Stimulated activated naive CD4-positive, alpha-beta T cell treated with Interleukin-2 at 50 U/mL for 16 hours (primary cell): ENCODE results near the gene ZNF786.
"Not testable (repeated sequence)": the region's sequence is repeated elsewhere in the genome, so short reads cannot be mapped to it uniquely, and the experiment has no call there.

Source experiments
- DNase-seq: peaks from one replicate; lab custom pipeline; 2025; lab: John Stamatoyannopoulos, UW

ZNF786 gene

DNA sequence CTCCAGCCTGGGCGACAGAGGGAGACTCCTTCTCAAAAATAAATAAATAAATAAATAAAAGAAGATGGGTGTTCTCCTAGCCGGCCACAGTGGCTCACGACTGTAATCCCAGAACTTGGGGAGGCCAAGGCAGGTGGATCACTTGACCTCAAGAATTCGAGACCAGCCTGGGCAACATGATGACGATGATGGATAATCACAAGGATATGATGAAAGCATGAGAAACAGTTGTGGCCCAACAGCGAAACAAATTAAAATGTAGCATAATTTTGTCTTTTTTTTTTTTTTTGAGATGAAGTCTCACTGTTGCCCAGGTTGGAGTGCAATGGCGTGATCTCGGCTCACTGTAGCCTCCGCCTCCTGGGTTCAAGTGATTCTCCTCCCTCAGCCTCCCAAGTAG, 12.9 kb downstream of the ZNF786 start:
- DNase-seq, result no peak

DNA sequence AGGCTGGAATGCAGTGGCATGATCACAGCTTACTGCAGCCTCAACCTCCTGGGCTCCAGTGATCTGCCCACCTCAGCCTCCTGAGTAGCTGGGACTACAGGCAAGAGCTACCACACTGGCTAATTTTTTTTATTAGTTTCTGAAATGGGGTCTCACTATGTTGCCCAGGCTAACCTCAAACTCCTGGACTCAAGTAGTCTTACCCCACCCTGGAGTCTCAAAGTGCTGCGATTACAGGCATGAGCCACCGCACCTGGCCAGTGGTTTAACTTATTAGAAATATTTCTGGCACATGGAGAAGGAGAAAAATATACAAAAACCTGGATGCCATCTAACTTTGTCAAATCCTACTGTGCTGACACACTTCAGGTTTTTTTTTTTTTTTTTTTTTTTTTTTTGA, 15.2 kb downstream of the ZNF786 start:
- no peak for DNase-seq

DNA sequence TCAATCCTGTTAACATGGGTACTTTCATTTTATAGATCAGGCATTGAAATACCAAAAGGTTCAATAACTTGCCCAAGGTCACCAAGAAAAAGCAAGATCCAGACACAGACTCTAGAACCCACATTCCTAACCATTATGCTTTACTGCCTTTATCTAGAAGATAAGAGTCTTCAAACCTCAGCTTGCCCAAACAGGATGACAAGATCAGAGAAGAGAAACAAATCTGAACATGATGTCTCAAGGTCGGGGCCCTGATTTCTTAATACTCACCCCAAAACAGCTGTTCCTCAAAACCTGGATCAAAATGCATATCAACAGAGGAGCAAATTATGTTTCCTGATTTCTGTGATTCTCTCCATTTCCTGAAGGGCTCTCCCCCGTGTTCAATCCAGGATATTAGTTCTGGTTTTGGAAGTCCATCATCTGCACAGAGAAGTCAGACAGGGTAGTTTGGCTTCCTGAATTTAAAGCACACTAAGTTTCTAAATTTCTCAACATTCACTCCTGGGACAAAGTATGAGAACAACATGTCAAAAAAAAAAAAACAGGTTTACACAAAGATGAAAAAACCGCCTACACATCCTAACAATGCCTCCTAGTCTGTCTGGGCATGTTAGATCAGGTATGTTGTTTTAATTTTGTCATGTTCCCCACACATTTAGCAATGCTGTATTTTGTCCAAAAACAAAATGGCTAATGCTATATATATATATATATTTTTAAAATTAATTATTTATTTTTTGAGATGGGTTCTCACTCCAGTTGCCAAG, 16.2 kb downstream of the ZNF786 start:
- DNase-seq, result no peak

DNA sequence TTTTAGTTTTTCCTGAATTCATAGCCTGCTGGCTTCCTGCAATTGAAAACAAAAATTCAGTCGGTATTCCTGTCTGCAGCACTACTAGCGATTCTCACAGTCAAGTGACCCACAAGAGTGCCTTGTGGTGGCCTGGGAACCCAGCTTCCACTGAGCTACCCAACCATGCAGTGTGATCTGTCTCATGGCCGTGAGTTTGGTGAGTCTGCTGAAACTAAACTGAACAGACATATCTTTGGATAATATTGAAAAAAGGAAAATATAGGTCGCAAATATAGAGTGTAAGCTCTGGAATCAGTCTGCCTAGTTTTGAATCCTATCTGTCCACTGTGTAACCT, 18.1 kb downstream of the ZNF786 start:
- no peak for DNase-seq

DNA sequence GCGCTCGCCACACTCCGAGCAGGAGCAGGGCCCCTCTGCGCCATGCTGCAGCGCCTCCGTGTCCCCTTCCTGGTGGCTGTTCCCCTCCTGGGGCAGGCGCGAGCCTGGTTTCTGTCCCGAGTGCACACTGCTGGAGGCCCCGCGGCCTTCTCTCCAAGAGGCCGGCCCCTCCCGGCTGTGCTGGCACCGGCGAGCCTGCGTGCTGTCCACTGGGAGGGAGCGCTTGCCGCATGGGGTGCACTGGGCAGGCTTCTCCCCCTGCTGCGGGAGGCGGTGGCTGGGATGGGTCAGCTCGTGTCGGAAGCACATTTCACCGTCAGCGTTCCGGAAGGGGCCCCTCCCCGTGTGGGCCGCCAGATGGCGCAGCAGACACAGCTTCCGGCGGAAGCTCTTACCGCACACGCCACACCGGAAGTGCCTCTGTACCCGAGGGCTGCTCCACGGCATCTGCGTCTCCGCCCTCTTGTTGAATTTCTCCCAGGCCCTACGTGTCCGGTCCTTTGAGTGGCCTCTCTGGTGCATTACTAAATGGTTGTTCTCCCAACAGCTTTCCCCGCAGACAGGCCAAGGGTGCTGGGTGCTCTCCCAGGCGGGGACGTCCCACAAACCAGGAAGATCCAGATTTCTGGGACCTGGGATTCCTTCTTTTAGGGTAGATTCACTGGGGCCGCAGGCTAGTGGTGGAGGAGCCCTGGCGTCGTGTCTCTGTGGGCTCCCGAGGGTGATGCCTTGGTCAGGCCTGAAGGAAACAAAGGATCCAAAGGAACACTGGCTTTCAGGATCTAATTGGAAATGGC, 18.7 kb downstream of the ZNF786 start:
- peak; percentile 21 for DNase-seq

DNA sequence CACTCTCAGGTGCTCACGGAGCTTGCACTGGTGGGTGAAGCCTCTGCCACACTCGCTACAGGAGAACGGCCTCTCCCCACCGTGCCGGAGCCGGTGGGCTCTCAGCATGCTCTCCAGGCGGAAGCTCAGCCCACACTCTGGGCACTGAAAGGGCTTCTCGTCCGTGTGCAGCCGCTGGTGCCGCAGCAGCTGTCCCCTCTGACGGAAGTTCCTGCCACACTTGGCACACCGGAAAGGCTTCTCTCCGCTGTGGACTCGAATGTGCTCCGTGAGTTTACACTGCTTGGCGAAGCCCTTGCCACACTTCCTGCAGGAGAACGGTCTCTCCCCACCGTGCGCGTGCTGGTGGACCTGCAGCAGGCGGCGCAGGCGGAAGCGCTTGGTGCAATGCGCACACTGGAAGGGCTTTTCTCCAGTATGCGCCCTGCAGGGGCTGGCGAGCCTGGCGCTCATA, 19.3 kb downstream of the ZNF786 start:
- DNase-seq, result no peak

DNA sequence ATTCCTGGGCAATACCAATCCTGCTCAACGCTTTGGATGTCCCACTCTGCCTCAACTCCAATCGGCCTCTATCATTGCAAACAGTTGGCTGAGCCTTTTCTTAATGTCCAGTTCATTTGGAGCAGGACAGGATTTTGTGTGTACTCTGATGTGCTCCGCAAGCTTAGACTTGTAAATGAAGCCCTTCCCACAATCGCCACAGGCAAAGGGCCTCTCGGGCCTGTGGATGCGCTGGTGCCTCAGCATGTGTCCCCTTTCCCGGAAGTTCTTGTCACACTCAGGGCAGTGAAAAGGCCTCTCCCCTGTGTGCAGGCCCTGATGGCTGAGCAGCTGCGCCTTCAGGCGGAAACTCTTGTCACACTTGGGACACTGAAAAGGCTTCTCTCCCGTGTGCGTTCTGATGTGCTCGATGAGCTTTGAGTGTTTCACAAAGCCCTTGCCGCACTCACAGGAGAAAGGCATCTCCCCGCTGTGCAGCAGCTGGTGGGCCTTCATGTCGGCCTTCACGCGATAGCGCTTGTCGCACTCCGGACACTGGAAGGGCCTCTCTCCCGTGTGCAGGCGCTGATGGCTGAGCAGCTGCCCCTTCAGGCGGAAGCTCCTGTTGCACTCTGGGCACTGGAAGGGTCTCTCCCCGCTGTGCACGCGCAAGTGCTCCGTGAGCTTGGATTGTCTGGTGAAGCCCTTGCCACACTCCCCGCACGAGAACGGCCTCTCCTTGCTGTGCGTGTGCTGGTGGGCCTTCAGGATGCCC, 20.0 kb downstream of the ZNF786 start:
- DNase-seq, result no peak

DNA sequence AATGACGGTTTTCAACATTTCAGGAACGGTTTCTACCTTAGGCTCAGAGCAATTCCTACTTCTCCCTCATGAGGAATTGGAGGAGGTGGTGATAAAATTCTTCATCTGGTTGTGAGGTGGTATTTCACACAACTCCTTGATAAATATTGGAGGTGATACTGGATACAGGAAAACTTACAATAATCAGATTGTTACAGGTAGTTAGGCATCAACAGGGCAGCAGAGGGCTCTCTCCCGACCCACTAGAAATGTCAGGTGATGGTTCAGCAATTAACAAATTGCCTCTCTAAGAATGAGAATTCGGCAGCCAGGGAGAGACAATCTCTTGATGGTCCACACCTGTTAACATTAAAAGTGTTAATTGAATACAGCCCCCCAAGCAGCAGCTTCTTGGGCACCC, 22.6 kb downstream of the ZNF786 start:
- peak; percentile 3 for DNase-seq

DNA sequence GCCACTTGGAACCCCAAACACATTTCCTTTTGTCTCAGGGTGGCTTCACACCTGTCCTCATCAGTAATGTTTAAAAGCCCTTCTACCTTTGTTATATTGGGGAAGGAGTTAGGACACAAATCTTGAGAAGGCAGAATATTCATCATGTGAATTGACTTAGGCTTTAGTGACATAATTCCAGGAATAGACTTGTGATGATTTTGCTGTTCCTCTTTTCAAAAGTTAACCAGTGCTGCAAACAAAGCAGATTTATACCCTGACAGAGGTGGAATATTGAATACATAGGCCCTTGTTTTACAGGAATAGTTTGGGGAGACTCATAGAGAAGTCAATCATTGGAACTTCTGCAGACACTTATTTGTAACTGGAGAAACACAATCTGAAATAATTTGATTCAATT, 27.0 kb downstream of the ZNF786 start:
- no peak for DNase-seq

DNA sequence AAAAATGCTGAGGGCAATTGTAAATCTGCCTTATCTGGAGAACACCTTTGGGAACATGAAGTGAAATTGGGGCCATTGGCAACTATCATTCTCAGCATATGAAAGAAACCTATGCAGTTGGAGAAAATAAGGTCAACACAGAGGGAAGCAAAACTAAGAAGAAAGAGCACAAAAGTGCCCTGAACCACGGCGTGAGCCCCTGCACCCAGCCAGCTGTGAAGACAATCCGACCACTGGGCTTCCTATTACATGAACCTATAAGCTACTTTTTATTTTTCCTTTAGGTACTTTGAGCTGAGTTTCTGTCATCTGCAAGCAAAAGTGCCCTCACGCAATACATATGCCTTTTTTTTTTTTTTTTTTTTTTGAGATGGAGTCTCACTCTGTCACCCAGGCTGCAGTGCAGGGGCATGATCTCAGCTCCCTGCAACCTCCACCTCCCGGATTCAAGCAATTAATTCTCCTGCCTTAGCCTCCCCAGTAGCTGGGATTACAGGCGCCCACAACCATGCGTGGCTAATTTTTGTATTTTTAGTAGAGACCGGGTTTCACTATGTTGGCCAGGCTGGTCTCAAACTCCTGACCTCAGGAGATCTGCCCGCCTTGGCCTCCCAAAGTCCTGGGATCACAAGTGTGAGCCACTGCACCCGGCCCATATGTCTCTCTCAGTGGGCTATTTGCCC, 28.2 kb downstream of the ZNF786 start:
- not testable (repeated sequence) for DNase-seq

DNA sequence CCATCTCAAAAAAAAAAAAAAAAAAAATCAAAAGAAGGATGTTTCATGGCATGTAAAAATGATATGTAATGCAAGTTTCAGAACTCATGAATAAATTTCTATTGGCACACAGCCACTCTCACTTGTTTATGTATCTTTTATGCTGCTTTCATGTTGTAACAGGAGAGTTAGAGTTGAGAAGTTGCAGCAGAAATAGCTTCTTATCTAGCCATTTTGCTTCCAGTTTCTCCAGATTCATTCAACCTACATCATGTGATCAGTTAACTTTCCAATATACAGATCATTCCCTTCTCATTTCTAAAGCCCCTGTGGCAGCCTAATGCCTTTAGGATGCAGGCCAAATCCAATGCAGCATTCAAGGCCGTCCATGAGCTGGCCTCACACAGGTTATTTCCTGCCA, 30.4 kb downstream of the ZNF786 start:
- no peak for DNase-seq

DNA sequence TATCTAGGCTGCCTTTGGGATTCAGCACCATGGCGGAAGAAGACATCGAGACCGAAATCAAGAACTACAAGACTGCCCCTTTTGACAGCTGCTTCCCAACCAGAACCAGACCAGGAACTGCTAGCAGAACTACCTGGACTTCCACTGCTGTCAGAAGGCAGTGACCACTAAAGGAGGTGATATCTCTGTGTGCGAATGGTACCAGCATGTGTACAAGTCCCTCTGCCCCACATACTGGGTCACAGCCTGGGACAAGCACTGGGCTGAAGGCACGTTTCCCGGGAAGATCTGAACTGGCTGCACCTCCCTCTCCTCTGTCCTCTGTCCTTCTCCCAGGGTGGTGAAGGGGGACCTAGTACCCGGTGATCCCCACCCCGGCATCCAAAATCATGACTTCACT, 36.6 kb downstream of the ZNF786 start:
- no peak for DNase-seq

DNA sequence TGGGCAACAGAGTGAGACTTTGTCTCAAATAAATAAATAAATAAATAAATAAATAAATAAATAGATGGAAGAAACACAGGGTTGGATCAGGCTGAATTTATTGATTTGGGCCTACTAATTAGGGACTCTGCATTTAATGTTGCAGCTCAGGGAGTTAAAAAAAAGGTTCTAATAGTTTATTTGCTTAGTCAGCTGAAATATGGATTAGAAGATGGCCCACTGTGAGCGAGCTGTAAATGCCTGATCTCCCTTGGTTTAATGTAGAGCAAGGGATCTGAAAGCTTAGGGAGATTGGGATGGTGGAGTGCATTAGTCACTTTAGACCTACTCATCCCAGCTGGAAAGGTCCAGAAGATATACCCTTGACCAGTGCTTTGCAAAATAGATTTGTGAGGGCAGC, 37.1 kb downstream of the ZNF786 start:
- no peak for DNase-seq

DNA sequence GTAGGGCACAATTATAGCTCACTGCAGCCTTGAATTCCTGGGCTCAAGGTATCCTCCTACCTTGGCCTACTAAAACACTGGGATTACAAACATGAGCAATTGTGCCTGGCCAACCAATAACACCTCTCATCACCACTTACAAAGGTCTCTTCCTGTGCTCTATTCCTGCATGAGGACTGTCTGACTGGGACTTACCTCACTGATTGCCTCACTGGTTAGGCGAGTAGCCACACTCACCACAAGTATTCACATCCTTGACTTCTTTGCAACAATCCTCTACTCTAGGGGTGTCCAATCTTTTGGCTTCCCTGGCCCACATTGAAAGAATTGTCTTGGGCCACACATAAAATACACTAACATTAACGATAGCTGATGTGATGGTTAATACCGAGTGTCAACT, 39.6 kb downstream of the ZNF786 start:
- no peak for DNase-seq

DNA sequence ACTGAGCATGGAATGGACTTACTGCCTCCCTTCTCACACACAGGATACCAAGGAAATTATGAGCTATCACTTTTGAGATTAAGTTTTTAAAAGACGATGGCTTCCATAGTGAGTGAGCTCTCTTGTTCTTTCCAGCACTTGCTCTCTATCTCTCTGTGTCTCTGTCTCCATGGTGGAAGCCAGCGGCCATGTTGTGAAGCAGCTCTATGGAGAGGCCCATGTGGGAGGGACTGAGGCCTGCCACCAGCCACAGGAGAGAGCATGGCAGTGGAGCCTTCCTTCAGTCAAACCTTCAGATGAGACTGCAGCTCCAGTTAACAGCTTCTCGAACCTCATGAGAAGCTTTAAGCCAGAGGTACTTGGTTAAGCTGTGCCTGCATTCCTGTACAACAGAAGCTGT, 41.7 kb downstream of the ZNF786 start:
- no peak for DNase-seq

DNA sequence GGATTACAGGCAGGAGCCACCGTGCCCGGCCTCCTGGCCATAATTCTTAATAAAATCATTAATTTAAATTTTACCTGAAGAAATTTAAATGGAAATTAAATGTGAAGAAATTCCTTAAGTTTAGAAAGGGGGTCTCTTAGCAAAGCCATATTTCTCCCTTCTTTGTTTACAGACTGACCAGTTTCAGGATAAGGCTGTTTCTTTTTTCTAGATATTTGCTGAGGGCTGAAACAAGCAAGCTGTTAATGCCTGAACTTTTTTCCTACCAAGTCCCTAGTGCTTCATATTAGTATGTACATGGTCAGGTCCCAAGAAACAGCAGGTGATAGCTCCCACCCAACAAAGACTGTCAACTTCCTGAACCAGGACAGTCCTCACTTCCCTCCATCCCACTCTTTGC, 44.1 kb downstream of the ZNF786 start:
- DNase-seq, result no peak

DNA sequence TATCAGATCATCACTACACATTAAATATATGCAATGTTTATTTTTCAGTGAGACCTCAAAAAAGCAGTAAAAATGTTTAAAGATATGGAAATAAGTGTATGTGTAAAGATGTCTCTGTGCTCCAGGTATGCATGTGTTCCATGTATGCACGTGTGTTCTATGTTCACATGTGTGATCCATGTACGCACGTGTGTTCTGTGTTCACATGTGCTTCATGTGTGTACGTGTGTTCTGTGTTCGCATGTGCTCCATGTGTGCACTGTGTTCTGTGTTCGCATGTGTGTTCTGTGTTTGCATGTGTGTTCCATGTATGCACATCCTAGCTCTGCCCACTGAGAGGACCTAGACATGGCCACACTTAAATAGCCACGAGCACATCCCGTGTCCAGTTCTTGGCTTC, 46.6 kb downstream of the ZNF786 start:
- no peak for DNase-seq

DNA sequence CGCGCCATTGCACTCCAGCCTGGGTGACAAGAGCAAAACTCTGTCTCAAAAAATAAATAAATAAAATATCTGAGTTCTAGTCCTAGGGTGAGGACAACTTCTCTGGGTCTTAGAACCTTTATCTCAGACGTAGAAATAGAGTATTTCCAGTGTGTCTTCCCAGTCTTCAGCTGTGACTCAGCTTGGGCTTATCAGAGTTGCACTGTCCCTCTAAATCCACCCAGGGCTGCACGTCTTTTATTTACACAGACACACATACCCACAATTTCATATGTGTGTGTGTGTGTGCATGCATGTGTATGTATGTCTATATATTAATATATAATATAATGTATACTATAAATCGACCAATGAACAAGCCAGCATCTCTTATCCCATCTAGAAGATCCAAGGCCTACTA, 49.2 kb downstream of the ZNF786 start:
- no peak for DNase-seq

DNA sequence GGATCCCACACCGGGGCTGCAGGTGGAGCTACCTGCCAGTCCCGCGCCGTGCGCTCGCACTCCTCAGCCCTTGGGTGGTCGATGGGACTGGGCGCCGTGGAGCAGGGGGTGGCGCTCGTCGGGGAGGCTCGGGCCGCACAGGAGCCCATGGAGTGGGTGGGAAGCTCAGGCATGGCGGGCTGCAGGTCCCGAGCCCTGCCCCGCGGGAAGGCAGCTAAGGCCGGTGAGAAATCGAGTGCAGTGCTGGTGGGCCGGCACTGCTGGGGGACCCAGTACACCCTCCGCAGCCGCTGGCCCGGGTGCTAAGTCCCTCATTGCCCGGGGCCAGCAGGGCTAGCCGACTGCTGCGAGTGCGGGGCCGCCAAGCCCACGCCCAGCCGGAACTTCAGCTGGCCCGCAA, 51.9 kb downstream of the ZNF786 start:
- DNase-seq, result not testable (repeated sequence)

DNA sequence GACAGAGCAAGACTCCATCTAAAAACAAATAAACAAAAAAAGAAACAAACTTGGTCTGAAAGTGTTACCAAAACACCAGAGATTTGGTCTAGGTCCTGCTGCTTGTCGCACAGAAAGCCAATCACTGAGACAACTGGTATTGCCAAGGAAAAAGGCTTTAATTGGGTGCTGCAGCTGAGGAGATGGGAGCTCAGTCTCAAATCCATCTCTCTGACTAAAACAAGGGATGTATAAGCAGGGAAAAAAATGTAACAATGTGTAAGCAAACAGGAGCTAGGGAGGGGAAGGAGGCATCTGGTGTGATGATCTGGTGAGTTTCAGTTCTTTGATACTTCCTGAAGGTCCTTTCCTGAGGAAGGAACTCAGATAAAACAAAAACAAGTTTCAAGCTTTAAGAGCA, 53.8 kb downstream of the ZNF786 start:
- DNase-seq, result no peak

DNA sequence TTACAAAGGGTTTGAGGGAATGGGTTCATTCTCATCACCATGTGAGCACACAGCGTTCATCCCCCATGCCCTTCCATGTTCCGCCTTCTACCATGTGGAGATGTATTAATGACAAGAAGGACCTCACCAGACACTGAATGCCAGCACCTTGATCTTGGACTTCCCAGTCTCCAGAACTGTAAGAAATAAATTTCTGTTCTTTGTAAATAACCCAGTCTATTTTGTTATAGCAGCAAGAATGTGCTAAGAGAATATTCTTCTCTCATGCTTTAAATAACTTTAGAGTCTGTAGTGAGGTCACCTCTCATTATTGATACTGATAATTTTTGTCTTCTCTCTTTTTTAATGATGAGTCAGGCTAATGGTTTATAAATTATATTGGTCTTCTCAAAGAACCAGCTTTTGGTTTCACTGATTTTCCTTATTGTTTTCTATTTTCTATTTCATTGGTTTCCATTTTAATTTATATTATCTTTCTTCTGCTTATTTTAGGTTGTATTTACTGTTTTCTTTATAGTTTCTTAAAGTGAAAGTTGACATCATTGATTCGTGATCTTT, 59.1 kb downstream of the ZNF786 start:
- DNase-seq, result no peak

DNA sequence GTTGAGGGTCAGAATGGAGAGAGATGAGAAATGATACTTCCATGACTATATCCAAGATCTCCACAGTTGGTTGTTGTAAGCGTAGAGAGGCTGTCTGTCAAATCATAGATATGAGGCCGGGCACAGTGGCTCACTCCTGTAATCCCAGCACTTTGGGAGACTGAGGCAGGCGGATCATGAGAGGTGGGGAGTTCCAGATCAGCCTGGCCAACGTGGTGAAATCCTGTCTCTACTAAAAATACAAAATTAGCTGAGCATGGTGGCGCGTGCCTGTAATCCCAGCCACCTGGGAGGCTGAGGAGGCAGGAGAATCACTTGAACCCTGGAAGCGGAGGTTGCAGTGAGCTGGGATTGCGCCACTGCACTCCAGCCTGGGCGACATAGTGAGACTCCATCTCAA, 60.1 kb downstream of the ZNF786 start:
- DNase-seq, result not testable (repeated sequence)
